NCI-H146 treated with DMSO at 0.1 percent for 48 hours (cell line): ENCODE data around the gene ZFYVE21.
"Not testable (repeated sequence)": the region's sequence is repeated elsewhere in the genome, so short reads cannot be mapped to it uniquely, and the experiment has no call there.

Source experiments
- DNase-seq: peaks from one replicate; lab custom pipeline; 2025; ENCODE audit not compliant: unreplicated experiment; lab: John Stamatoyannopoulos, UW

ZFYVE21 gene

DNA sequence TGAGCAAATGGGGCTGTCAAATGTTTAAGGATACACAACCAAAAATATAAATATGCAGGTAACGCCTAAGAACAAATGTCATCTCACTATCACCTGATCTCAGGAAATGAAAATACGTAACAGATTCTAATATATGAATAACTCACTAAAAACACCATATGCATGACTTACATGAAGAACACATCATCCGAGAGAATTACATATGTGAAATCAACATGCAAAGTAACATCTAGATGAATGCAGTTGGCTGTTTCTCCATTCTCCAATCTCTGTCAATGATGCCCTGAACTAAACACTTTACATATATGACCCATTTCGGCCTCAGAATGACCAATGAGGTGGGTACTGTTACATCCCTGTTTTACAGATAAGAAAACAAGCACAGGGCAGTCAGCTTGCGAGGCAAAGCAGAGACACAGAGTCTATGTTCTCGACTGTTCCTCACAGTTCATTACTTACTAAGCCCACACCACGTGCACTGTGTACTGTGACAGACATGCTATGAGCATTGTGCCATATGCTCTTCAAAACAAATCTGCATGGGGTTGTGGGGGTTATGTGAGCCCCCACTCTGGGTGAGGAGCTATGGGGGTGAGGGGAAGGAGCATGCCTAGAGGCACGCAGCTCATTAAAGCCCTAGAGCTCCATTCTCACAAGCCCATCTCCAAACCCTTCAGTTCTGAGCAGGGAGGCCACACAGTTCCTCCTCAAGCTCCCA, 42.6 kb downstream of the ZFYVE21 start:
- DNase-seq = no peak

GRCh38 chr14:103762036-103762435, 46.4 kb downstream of the ZFYVE21 start:
- DNase-seq = no peak

GRCh38 chr14:103762541-103762940, 46.9 kb downstream of the ZFYVE21 start:
- DNase-seq = no peak

DNA sequence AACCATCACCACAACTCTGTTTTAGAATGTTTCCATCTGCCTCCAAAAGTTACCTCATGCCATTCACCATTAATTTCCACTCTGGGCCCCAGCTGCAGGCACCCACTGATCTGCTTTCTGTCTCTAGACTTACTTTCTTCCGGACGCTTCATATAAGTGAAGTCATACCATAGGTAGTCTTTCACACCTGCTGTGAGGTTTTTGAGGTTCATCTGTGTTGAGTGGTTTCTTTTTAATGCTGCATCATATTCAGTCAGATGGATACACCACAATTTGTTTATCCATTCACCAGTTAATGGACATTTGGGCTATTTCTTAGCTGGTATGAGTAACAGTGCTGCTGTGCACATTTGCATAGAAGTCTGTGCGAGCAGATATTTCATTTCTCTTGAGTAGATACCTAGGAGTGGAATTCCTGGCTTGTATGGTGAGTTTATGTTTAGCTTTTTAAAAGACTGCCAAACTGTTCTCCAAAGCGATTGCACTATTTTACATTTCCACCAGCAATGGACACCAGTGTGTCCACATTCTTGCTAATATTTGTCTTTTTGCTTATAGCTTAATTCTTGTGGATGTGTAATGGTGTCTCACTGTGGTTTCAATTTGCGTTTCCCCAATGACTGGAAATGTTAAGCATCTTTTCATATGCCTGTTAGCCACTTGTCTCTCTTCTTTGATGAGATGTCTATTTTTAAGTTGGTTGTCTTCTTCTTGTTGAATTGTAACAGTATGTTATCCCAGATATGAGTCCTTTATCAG, 48.3 kb downstream of the ZFYVE21 start:
- DNase-seq = no peak

DNA sequence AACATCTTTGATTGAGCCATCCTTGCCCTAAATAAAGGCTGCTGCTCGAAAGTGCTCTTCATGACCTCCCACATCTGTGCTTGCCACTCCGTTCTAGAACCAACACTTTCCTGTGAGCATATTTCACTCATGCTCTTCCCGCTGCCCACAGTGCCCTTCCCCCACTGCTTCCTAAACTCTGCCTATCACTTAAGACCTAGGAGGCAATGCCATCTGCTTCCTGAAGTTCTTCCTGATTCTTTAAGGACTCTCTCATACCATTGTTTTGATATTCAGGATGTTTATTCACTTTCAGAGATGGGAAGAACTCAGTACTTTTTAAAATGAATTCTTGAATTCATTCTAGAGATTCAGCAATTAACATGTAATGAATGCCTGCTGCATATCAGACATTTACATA, 49.9 kb downstream of the ZFYVE21 start:
- no peak for DNase-seq

- DNase-seq = no peak
These were observed 51.8 kb downstream of the ZFYVE21 start for GRCh38 chr14:103767336-103767894.

DNA sequence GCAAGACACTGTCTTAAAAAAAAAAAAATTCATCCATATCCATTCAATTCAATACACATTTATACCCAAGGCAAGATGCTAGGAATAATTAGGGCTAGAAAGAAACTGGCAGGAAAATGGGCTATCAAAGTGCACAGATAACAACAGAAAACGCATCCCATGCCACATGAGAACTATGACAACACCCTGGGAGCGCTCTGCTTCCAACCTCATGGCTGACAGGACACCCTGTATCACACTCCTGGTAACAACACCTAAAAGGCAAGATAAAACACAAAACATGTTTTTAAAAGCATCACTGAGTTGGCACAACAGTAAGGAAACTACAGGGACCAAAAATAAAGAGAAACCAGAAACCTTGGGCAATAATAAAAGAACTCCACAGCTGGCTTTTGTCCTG, 54.9 kb downstream of the ZFYVE21 start:
- DNase-seq = no peak

DNA sequence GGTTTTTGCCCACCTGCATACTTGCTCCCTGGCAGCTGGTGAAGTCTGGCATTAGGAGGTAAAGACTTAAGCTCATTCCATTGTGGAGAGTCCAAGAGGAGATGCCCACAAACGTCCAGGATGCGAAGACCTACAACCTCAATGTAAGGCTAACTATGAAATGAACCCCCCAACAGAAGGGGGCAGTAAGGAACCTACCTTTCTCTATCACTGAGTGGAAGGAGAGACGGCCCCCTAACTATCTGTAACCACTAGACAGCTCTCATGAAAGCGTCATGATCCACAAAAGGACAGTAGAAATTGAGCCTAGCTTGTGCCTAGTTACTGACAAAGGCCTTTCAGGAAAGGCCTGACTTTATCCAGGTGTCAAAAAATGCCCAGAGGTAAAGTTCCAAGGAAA, 55.3 kb downstream of the ZFYVE21 start:
- no peak for DNase-seq

GRCh38 chr14:103772078-103772712, 56.6 kb downstream of the ZFYVE21 start:
- DNase-seq = no peak

GRCh38 chr14:103773521-103773920, 57.9 kb downstream of the ZFYVE21 start:
- no peak for DNase-seq

DNA sequence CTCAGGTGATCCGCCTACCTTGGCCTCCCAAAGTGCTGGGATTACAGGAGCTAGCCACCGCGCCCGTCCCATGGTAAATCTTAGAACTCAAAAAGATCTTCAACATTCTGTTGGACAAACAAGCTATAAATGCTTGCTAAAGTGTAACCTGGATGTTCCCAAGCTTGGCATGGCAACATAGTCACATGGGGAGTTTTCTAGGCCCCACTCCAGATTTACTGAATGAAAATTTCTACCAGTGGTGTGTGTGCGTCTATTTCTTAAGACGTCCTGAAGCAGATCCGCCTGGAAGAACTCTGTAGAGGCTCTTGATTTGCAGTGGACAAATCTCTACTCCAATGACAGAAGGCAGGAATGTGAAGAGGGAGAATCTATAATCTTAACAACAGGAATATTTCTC, 59.9 kb downstream of the ZFYVE21 start:
- no peak for DNase-seq

- not testable (repeated sequence) for DNase-seq
These were observed 60.7 kb downstream of the ZFYVE21 start for GRCh38 chr14:103776319-103776718.

DNA sequence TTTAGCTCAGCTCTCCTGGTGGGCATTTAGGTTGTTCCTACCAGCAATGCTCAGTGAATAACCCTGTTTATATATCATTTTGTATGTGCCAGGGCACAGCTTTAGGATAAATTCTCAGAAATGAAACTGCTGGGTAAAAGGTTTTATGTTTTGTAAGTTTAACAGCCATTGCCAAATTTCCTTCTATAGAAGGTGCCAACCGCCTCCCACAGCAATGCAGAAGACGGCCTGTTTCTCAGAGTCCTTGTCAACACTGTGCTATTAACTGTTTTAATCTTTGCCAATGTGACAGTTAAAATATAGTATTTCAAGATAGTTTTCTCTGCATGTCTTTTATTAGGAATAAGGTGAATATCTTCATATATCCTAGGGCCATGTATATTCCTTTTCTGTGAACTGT, 66.8 kb downstream of the ZFYVE21 start:
- no peak for DNase-seq
